GM23248 (cell line): Measurements from ENCODE around the gene SLC4A3. TPM values are rescaled to one million over a fixed set of nuclear protein-coding genes. Genes with fewer than 3 reads are reported as not detected.

ENCODE experiments used
- DNase-seq: peaks from one replicate; pipeline ENCODE4 v3.0.0-alpha.2; 2015
- H2AFZ ChIP-seq: fragments of 200-600 bp; sonication (generic); 2 replicates; pipeline ENCODE4 v1.6.1; 2016; ENCODE audit warnings: antibody characterized with exemption
- H3F3A ChIP-seq: fragments of 200-600 bp; sonication (generic); 2 replicates; pipeline ENCODE4 v1.6.1; 2016; ENCODE audit warnings: mild to moderate bottlenecking, antibody characterized with exemption, mixed run types; ENCODE audit not compliant: insufficient read depth
- H3K27ac ChIP-seq: fragments of 200-600 bp; sonication (generic); 2 replicates; pipeline ENCODE4 v1.5.1; 2016; ENCODE audit warnings: mild to moderate bottlenecking
- H3K27me3 ChIP-seq: fragments of 200-600 bp; sonication (generic); replicated peaks from 2 replicates; pipeline ENCODE4 v1.6.1; 2016; ENCODE audit warnings: mild to moderate bottlenecking; ENCODE audit not compliant: insufficient read depth
- H3K36me3 ChIP-seq: fragments of 200-600 bp; sonication (generic); 2 replicates; pipeline ENCODE4 v1.6.1; 2016; ENCODE audit warnings: low read depth, mild to moderate bottlenecking
- H3K4me1 ChIP-seq: fragments of 200-600 bp; sonication (generic); 2 replicates; pipeline ENCODE4 v1.6.1; 2016; ENCODE audit warnings: mild to moderate bottlenecking; ENCODE audit not compliant: insufficient read depth
- H3K4me2 ChIP-seq: fragments of 200-600 bp; sonication (generic); one replicate; pipeline ENCODE4 v1.6.1; 2016; ENCODE audit warnings: mild to moderate bottlenecking; ENCODE audit not compliant: unreplicated experiment
- H3K4me3 ChIP-seq: fragments of 200-600 bp; sonication (generic); 2 replicates; pipeline ENCODE4 v1.5.1; 2016; ENCODE audit warnings: mild to moderate bottlenecking
- H3K79me2 ChIP-seq: fragments of 200-600 bp; sonication (generic); 2 replicates; pipeline ENCODE4 v1.6.1; 2016; ENCODE audit warnings: mild to moderate bottlenecking; ENCODE audit not compliant: insufficient read depth
- H3K9ac ChIP-seq: fragments of 200-600 bp; sonication (generic); 2 replicates; pipeline ENCODE4 v1.6.1; 2016; ENCODE audit warnings: mild to moderate bottlenecking
- H3K9me2 ChIP-seq: fragments of 200-600 bp; sonication (generic); 2 replicates; pipeline ENCODE4 v1.6.1; 2016; ENCODE audit warnings: mixed run types, mild to moderate bottlenecking, moderate library complexity; ENCODE audit not compliant: insufficient read depth
- H3K9me3 ChIP-seq: fragments of 200-600 bp; sonication (generic); one replicate; pipeline ENCODE4 v1.6.1; 2017; ENCODE audit warnings: low read depth
- H4K20me1 ChIP-seq: fragments of 200-600 bp; sonication (generic); 2 replicates; pipeline ENCODE4 v1.6.0; 2016; ENCODE audit not compliant: insufficient read depth
- EZH2 ChIP-seq: fragments of 200-600 bp; sonication (generic); IDR thresholded peaks from 2 replicates; pipeline ENCODE4 v1.6.1; 2018; ENCODE audit warnings: antibody characterized with exemption, mild to moderate bottlenecking; ENCODE audit not compliant: insufficient read depth, poor library complexity, severe bottlenecking
- EZH2phosphoT487 ChIP-seq: fragments of 200-600 bp; sonication (generic); IDR thresholded peaks from 2 replicates; pipeline ENCODE4 v1.6.1; 2018; ENCODE audit warnings: antibody characterized with exemption, moderate library complexity, mild to moderate bottlenecking, low read depth; ENCODE audit not compliant: insufficient read depth
- WGBS, 2 experiments: methylation state at CpG; one replicate each; pipeline ENCODE4 v1.1.6; 2015 to 2017; ENCODE audit warnings: low lambda C conversion rate in 2 of 2, low coverage in 1 of 2; ENCODE audit errors: missing lambda C conversion rate in 2 of 2; 5-methylcytosine and 5-hydroxymethylcytosine counted together
- in situ Hi-C: fragments of 300-500 bp; cut with MboI; formaldehyde crosslinking; loops from 2 replicates; pipeline ENCODE4 v1.15.0; 2020
- polyA plus RNA-seq: library from polyadenylated mRNA; unstranded; fragments of >200 nt; fragmentation: Nextera tagmentation; extraction: Ambion mirVana; gene quantifications from 2 replicates; pipeline ENCODE4 v1.2.1, GENCODE V29; 2016
- total RNA-seq: library from RNA; depleted of rRNA; stranded (reverse); fragments of >200 nt; shearing (Covaris generic); gene quantifications from 2 replicates; pipeline ENCODE4 v1.2.3, GENCODE V29; 2014

The SLC4A3 gene
- total and polyA plus RNA-seq, 2 experiments from 2014 or later, result 0.54 to 0.79 TPM

DNA sequence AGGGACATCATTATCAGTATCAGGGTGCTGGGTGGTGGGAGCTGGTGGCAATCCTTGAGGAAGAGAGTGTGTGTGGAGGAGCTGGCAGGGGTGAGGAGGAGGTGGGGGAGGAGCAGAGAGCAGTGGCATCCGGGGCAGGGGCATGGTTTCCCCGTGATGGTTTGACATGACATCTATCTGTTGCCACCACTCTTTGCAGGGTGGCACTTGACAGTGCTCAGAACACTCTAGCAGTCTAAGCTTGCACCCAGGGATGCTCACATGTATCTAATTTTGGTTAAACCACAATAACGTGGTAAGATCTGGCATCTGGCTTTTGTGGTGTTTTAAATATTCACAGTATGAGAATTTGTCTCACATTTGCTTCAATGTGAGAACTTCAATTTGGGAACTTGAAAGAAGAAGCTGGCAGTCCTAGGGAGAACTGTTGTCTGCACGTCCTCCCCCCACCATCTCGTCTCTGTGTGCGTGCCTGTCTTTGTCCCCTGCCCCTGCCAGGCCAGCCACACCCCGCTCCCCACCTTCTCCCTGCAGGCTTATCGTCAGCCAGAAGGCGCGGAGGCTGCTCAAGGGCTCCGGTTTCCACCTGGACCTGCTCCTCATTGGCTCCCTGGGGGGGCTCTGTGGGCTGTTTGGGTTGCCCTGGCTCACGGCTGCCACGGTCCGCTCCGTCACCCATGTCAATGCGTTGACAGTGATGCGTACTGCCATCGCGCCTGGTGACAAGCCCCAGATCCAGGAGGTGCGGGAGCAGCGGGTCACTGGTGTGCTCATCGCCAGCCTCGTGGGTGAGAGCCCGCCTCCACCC lies 11.7 kb downstream of the SLC4A3 start:
- Histone ChIP-seq H3K9ac (no peak overlapping the region), H3K4me2 (no peak overlapping the region), H3K27me3 (no peaks in the 10 kb centered on the region), H3K36me3 (no peaks in the 10 kb centered on the region), H3F3A (no peaks in the 10 kb centered on the region), H3K4me3 (no peak overlapping the region), H4K20me1 (no peaks in the 10 kb centered on the region), H2AFZ (no peak overlapping the region), H3K4me1 (peaks cover 6% of the 10 kb centered on the region; the same call in 1 of the 2 replicates), H3K79me2 (no peaks in the 10 kb centered on the region), H3K9me3 (no peaks in the 10 kb centered on the region), H3K27ac (no peak overlapping the region), H3K9me2 (no peaks in the 10 kb centered on the region)
- in situ Hi-C loops, result no loop called here
- DNase-seq, result peak; percentile 54
- WGBS, 2 experiments, result 46 to 50% methylated on average over 23 to 24 of the region's 24 CpGs
- TF ChIP-seq EZH2phosphoT487 (no peak), EZH2 (no peak)

DNA sequence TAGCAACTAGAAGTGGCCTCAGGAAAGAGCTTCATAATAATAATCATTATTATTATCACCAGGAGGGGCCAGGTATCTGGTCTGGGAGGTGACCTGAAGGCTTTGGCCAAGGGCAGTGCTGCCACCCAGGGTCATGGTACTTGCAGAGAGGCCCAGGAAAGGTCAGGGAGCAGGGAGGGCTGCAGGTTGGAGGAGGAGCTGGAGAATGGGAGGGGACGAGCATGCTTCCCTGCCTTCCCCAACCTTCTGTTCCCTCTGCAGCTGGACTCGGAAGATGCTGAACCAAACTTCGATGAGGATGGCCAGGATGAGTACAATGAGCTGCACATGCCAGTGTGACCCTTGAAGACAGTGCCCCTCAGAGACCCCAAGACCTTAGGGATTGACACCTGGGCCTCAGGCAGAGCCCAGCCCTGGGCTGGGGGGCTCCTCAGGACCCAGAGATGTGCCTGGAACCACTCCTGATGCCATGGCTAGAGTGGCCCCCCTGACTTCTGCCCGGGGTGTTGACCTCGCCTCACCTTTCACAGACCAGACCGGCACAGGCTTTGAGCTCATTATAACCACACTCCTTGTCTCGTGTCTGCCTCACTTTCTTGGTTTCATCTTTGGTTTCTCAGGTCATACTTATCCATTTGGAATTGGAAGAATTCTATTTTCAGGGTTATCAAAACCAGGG lies 14.1 kb downstream of the SLC4A3 start:
- no peaks in the 10 kb centered on the region for H3K36me3 ChIP-seq
- DNase-seq, result no peak
- H3K9me2 ChIP-seq, result no peaks in the 10 kb centered on the region
- H3K4me1 ChIP-seq, result peaks cover 17% of the 10 kb centered on the region
- no peak overlapping the region for H3K27ac ChIP-seq
- no peaks in the 10 kb centered on the region for H3K9me3 ChIP-seq
- TF ChIP-seq EZH2, result no peak
- TF ChIP-seq EZH2phosphoT487, result no peak
- in situ Hi-C loops, result no loop called here
- no peaks in the 10 kb centered on the region for H3K27me3 ChIP-seq
- WGBS, 2 experiments, result 66 to 67% methylated on average over 7 of the region's 7 CpGs
- no peak overlapping the region for H3K4me2 ChIP-seq
- no peak overlapping the region for H2AFZ ChIP-seq
- no peaks in the 10 kb centered on the region for H3K79me2 ChIP-seq
- H3K4me3 ChIP-seq, result no peak overlapping the region
- no peak overlapping the region for H3K9ac ChIP-seq
- no peaks in the 10 kb centered on the region; the same call in none of the 2 replicates for H3F3A ChIP-seq
- H4K20me1 ChIP-seq, result no peaks in the 10 kb centered on the region

DNA sequence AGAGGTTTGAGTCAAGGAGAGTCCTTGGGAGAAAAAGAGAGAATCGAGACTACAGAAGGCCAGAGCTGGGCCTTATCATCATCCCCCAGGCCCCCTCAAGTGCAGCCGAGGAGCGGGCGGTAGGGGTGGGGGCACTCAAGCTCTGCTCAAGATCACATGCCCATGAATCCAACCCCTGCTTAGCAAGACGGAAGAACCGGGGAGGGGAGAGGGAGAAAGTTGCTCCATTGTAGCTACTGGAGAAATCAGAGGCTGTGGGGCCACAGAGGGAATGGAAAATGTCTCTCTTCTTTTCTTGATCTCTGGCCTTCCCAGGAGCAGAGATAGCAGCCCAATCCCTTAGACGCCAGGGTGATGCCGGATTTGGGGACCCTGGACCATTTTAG lies 14.6 kb downstream of the SLC4A3 start:
- H3F3A ChIP-seq, result no peaks in the 10 kb centered on the region; the same call in none of the 2 replicates
- H3K27ac ChIP-seq, result no peak overlapping the region
- H3K4me2 ChIP-seq, result peak overlapping the region; percentile 8
- no peaks in the 10 kb centered on the region for H3K36me3 ChIP-seq
- TF ChIP-seq EZH2phosphoT487 (no peak), EZH2 (no peak)
- 69 to 74% methylated on average over 8 of the region's 8 CpGs for WGBS, 2 experiments
- no peaks in the 10 kb centered on the region for H3K79me2 ChIP-seq
- H3K27me3 ChIP-seq, result no peaks in the 10 kb centered on the region
- no peaks in the 10 kb centered on the region for H3K9me2 ChIP-seq
- peaks cover 17% of the 10 kb centered on the region for H3K4me1 ChIP-seq
- H3K9ac ChIP-seq, result no peak overlapping the region
- in situ Hi-C loops, result no loop called here
- H3K4me3 ChIP-seq, result no peak overlapping the region
- DNase-seq, result peak; percentile 9
- no peaks in the 10 kb centered on the region for H4K20me1 ChIP-seq
- H3K9me3 ChIP-seq, result no peaks in the 10 kb centered on the region
- H2AFZ ChIP-seq, result no peak overlapping the region

DNA sequence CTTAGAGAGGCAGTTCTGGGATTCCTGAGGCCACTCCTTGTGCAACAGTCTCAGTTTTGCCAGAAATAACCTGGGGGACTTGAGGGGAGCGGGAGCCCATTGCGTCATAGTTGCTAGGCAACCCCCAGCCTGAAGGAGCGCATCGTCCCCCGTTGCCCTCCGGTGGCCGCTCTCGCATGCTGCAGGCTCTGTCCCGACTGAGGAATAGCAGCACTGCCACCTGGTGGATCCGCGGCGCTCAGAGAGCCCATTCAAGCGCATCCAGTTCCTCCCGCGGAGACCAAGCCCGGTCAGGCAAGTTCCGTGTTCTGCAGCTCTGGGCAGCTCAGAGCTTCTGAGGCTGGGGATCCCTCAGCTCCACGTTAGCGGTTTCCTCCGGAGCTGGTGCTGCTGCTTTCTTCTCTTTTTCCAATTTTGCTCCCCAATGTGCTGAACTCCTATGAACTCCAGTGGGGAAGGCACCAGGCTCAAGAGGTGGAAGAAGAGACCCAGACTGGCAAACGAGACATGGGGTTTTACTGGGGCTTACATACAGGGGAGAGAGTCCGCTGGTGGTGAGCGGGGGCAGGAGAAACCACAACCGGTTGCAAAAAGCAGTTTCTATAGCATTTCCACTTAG lies 15.1 kb downstream of the SLC4A3 start:
- in situ Hi-C loops, result no loop called here
- no peak overlapping the region for H3K9ac ChIP-seq
- no peak overlapping the region for H3K27ac ChIP-seq
- H4K20me1 ChIP-seq, result no peaks in the 10 kb centered on the region
- H3K79me2 ChIP-seq, result no peaks in the 10 kb centered on the region
- 0 out of 2 replicates have a peak overlapping the region, but pooled peaks have one; percentile 39 for H2AFZ ChIP-seq
- TF ChIP-seq EZH2phosphoT487 (no peak), EZH2 (no peak)
- no peaks in the 10 kb centered on the region for H3K9me2 ChIP-seq
- 8 to 10% methylated on average over 24 of the region's 24 CpGs for WGBS, 2 experiments
- no peaks in the 10 kb centered on the region for H3K36me3 ChIP-seq
- H3K4me2 ChIP-seq, result peak overlapping the region; percentile 48
- no peaks in the 10 kb centered on the region for H3K9me3 ChIP-seq
- no peak overlapping the region for H3K4me3 ChIP-seq
- peak; percentile 98 for DNase-seq
- H3K4me1 ChIP-seq, result peaks cover 17% of the 10 kb centered on the region
- H3K27me3 ChIP-seq, result no peaks in the 10 kb centered on the region
- H3F3A ChIP-seq, result no peaks in the 10 kb centered on the region; the same call in none of the 2 replicates
